MM.1S (cell line): Measurements from ENCODE around the gene GALNT6.

Experiments
- EZH2 ChIP-seq: fragments of 300-600 bp; sonication (generic); optimal IDR thresholded peaks from 2 replicates; pipeline ENCODE3; 2017; ENCODE audit warnings: low read depth, mild to moderate bottlenecking, antibody characterized with exemption, low read length, mixed read lengths
- EZH2phosphoT487 ChIP-seq: fragments of 300-600 bp; sonication (generic); IDR thresholded peaks from 2 replicates; pipeline ENCODE4 v1.6.1; 2018; ENCODE audit warnings: antibody characterized with exemption, low read length
- TF ChIP-seq, protein P1 (sequence below): fragments of 300-600 bp; sonication (generic); IDR thresholded peaks from 2 replicates; pipeline ENCODE4 v1.5.1; 2016; ENCODE audit warnings: antibody characterized with exemption, low read length, mixed read lengths

DNA sequence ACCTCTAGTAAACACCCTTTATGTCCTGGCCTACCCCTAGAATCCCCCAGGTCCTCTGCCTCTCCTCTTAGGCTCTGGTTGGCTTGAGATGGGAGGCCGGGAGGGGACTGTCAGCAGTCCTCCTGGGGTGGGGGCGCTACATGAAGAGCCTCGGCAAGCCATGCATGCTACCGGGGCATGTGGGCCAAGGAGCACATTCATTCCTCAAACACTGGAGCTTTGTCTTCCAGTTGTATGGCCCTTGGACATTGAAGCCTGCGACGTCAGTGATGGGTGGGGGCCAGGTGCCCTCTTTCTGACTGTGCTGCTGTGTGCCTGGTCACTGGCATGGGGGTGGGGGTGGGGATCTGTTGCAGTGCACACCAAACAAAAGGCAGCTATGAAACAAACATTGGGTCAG lies 28.9 kb downstream of the GALNT6 start:
- TF ChIP-seq, protein P1, sequence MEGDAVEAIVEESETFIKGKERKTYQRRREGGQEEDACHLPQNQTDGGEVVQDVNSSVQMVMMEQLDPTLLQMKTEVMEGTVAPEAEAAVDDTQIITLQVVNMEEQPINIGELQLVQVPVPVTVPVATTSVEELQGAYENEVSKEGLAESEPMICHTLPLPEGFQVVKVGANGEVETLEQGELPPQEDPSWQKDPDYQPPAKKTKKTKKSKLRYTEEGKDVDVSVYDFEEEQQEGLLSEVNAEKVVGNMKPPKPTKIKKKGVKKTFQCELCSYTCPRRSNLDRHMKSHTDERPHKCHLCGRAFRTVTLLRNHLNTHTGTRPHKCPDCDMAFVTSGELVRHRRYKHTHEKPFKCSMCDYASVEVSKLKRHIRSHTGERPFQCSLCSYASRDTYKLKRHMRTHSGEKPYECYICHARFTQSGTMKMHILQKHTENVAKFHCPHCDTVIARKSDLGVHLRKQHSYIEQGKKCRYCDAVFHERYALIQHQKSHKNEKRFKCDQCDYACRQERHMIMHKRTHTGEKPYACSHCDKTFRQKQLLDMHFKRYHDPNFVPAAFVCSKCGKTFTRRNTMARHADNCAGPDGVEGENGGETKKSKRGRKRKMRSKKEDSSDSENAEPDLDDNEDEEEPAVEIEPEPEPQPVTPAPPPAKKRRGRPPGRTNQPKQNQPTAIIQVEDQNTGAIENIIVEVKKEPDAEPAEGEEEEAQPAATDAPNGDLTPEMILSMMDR, result no peak
- TF ChIP-seq EZH2 (no peak), EZH2phosphoT487 (no peak)
